HepG2 (cell line): ENCODE data around the gene MTSS2. TPM values are rescaled to one million over a fixed set of nuclear protein-coding genes. Genes with fewer than 3 reads are reported as not detected.

Experiments used
- ATAC-seq: fragments of 200-7000 bp; cut with Tn5 transposase; 3 replicates; pipeline ENCODE4 v1.9.1; 2020; ENCODE audit warnings: mild to moderate bottlenecking, moderate library complexity
- BruUV-seq: library from RNA; stranded (reverse); fragments of 400-500 nt; replicated peaks from 2 replicates; lab custom pipeline; 2021; lab: Mats Ljungman, UMichigan
- CTCF ChIA-PET: fragments of 300-600 bp; formaldehyde crosslinking; extraction: SDS; loops from one replicate; lab custom pipeline; 2021; ENCODE audit warnings: low total read pairs, inconsistent platforms, low intra/inter-chr PET ratio; lab: Yijun Ruan, JAX
- POLR2A ChIA-PET: fragments of 350-600 bp; sonication (Branson Sonifier 250); formaldehyde crosslinking; loops from one replicate; lab custom pipeline; 2020; ENCODE audit warnings: antibody characterized with exemption, inconsistent platforms; lab: Yijun Ruan, JAX
- DNase-seq: peaks from one replicate; pipeline ENCODE4 v3.0.0-alpha.2; 2015; ENCODE audit warnings: low spot score
- FAIRE-seq: peaks from 3 replicates; lab custom pipeline; 2011; peaks lifted over from hg19 to GRCh38; lab: Jason Lieb, UNC
- H2AFZ ChIP-seq: one replicate; pipeline ENCODE4 v1.6.1; 2011; ENCODE audit warnings: low read length, inconsistent platforms
- H3K27ac ChIP-seq: fragments of 300-600 bp; 3 replicates; pipeline ENCODE4 v1.8.0; 2011; ENCODE audit warnings: mixed run types, mild to moderate bottlenecking, mixed read lengths, low read length, inconsistent platforms; ENCODE audit not compliant: insufficient read depth; ENCODE audit errors: extremely low read length
- H3K27me3 ChIP-seq, 2 experiments: fragments of 200-600 bp in 1 of 2; 2 replicates in 1 of 2; 3 replicates in 1 of 2; pipeline versions ENCODE4 v1.6.0 to v1.8.0; 2011; ENCODE audit warnings: low read length in 2 of 2, mild to moderate bottlenecking in 2 of 2, moderate library complexity in 2 of 2, inconsistent platforms in 1 of 2; ENCODE audit not compliant: insufficient read depth in 2 of 2, control insufficient read depth in 1 of 2
- H3K36me3 ChIP-seq, 2 experiments: fragments of 200-600 bp in 1 of 2; replicated peaks in 1 of 2; 2 replicates in 1 of 2; 3 replicates in 1 of 2; pipeline versions ENCODE4 v1.5.1 to v1.8.0; 2011; ENCODE audit warnings: low read length in 2 of 2, inconsistent platforms in 1 of 2; ENCODE audit not compliant: insufficient read depth in 2 of 2, control insufficient read depth in 1 of 2
- H3K4me1 ChIP-seq: 2 replicates; pipeline ENCODE4 v1.5.1; 2012; ENCODE audit warnings: low read length, inconsistent platforms; ENCODE audit not compliant: insufficient read depth
- H3K4me2 ChIP-seq: 2 replicates; pipeline ENCODE4 v1.6.0; 2011; ENCODE audit warnings: low read depth, low read length, inconsistent platforms
- H3K4me3 ChIP-seq, 3 experiments: fragments of 200-600 bp in 1 of 3; sonication (generic), shearing (Covaris generic) in 1 of 3; replicated peaks in 1 of 3; 2 replicates each; pipeline ENCODE4 v1.5.1; 2011 to 2016; ENCODE audit warnings: low read length in 3 of 3, inconsistent platforms in 2 of 3, low read depth in 2 of 3, mild to moderate bottlenecking in 2 of 3, control low read depth in 1 of 3, mixed read lengths in 1 of 3; ENCODE audit not compliant: insufficient read depth in 1 of 3
- H3K79me2 ChIP-seq: one replicate; pipeline ENCODE4 v1.6.1; 2011; ENCODE audit warnings: low read length, inconsistent platforms; ENCODE audit not compliant: insufficient read depth
- H3K9ac ChIP-seq: 2 replicates; pipeline ENCODE4 v1.6.0; 2011; ENCODE audit warnings: mild to moderate bottlenecking, low read depth, low read length, inconsistent platforms; ENCODE audit not compliant: insufficient read depth
- H3K9me3 ChIP-seq: 2 replicates; pipeline ENCODE4 v1.5.1; 2012; ENCODE audit warnings: mild to moderate bottlenecking, low read length
- H4K20me1 ChIP-seq: 2 replicates; pipeline ENCODE4 v1.6.0; 2011; ENCODE audit warnings: inconsistent platforms, mild to moderate bottlenecking, low read length, moderate library complexity; ENCODE audit not compliant: insufficient read depth
- E2F5 ChIP-seq: sonication (generic); formaldehyde crosslinking; conservative IDR thresholded peaks from 2 replicates; pipeline ENCODE4 v1.4.0; 2020; ENCODE audit warnings: missing genetic modification reagents
- JARID2 ChIP-seq: sonication (generic); formaldehyde crosslinking; IDR thresholded peaks from 2 replicates; pipeline ENCODE4 v1.8.1; 2023; ENCODE audit warnings: missing genetic modification reagents, inconsistent platforms; ENCODE audit not compliant: insufficient replicate concordance
- MEIS2 ChIP-seq: sonication (generic); formaldehyde crosslinking; IDR thresholded peaks from 2 replicates; pipeline ENCODE4 v1.9.0; 2021; ENCODE audit warnings: mild to moderate bottlenecking, missing genetic modification reagents
- MLX ChIP-seq: IDR thresholded peaks from 2 replicates; pipeline ENCODE4 v1.6.1; 2016
- MTA1 ChIP-seq: sonication (generic); formaldehyde crosslinking; IDR thresholded peaks from 2 replicates; pipeline ENCODE4 v1.4.0; 2020; ENCODE audit warnings: missing genetic modification reagents, mild to moderate bottlenecking, borderline replicate concordance
- NR2F1 ChIP-seq, 2 experiments: fragments of 450-650 bp in 1 of 2; formaldehyde crosslinking in 1 of 2; IDR thresholded peaks; 2 replicates each; pipeline versions ENCODE4 v1.5.0 to v1.6.1; 2016 to 2020; ENCODE audit warnings: mild to moderate bottlenecking in 1 of 2, missing compliant biosample characterization in 1 of 2, missing genetic modification reagents in 1 of 2, moderate library complexity in 1 of 2
- POLR2AphosphoS5 ChIP-seq: IDR thresholded peaks from 2 replicates; pipeline ENCODE4 v1.6.1; 2012; ENCODE audit warnings: low read depth, low read length
- SIN3A ChIP-seq: IDR thresholded peaks from 2 replicates; pipeline ENCODE4 v1.6.1; 2011; ENCODE audit warnings: low read depth, mild to moderate bottlenecking, control low read depth, low read length, borderline replicate concordance
- SMYD3 ChIP-seq: sonication (generic); formaldehyde crosslinking; IDR thresholded peaks from 2 replicates; pipeline ENCODE4 v1.8.1; 2023; ENCODE audit warnings: mild to moderate bottlenecking, missing genetic modification reagents
- TEAD2 ChIP-seq: sonication (generic); formaldehyde crosslinking; IDR thresholded peaks from 2 replicates; pipeline ENCODE4 v1.9.0; 2021; ENCODE audit warnings: missing genetic modification reagents
- UBTF ChIP-seq: sonication (generic); formaldehyde crosslinking; IDR thresholded peaks from 2 replicates; pipeline ENCODE4 v1.4.0; 2020; ENCODE audit warnings: mild to moderate bottlenecking, missing genetic modification reagents
- ZBTB7B ChIP-seq: sonication (generic); formaldehyde crosslinking; IDR thresholded peaks from 2 replicates; pipeline ENCODE4 v1.4.0; 2020; ENCODE audit warnings: missing genetic modification reagents
- ZNF264 ChIP-seq: sonication (generic); formaldehyde crosslinking; IDR thresholded peaks from 2 replicates; pipeline ENCODE4 v1.4.0; 2020; ENCODE audit warnings: missing genetic modification reagents
- ZNF337 ChIP-seq: sonication (generic); formaldehyde crosslinking; IDR thresholded peaks from 2 replicates; pipeline ENCODE4 v1.5.1; 2020; ENCODE audit warnings: missing genetic modification reagents, low read depth, mild to moderate bottlenecking, borderline replicate concordance
- ZNF503 ChIP-seq: sonication (generic); formaldehyde crosslinking; IDR thresholded peaks from 2 replicates; pipeline ENCODE4 v1.4.0; 2020; ENCODE audit warnings: missing genetic modification reagents
- ZNF850 ChIP-seq: sonication (generic); formaldehyde crosslinking; conservative IDR thresholded peaks from 2 replicates; pipeline ENCODE4 v1.9.0; 2021; ENCODE audit warnings: mild to moderate bottlenecking, missing genetic modification reagents
- WGBS: methylation state at CpG from one replicate; pipeline ENCODE4 v1.1.6; 2017; ENCODE audit warnings: low lambda C conversion rate; 5-methylcytosine and 5-hydroxymethylcytosine counted together
- in situ Hi-C: cut with HindIII; loops from 2 replicates; pipeline ENCODE4 v1.10.0; 2017; ENCODE audit warnings: low pct_unique_long_range_greater_than_20kb; ENCODE audit not compliant: extremely low pct_ligation_motif_present
- intact Hi-C: fragments of 100-400 bp; cut with micrococcal nuclease; formaldehyde crosslinking; loops from one replicate; pipeline ENCODE4 v1.10.0; 2022; ENCODE audit not compliant: unreplicated experiment
- polyA plus RNA-seq, 8 experiments: library from polyadenylated mRNA; depleted of rRNA in 3 of 8; stranded (reverse) in 7 of 8; unstranded in 1 of 8; fragments of >200 nt; fragmentation: Illumina TruSeq in 4 of 8; extraction: Trizol in 4 of 8; gene quantifications; 2 replicates each; pipeline versions ENCODE4 v1.2.1 to v1.2.3, GENCODE V29; 2011 to 2016; ENCODE audit warnings: low read depth in 4 of 8, missing spikeins in 1 of 8, mixed read lengths in 1 of 8; ENCODE audit not compliant: insufficient read depth in 1 of 8
- total RNA-seq, 5 experiments: library from RNA; depleted of rRNA; stranded (reverse); fragments of >200 nt; fragmentation: Illumina TruSeq; extraction: Trizol; gene quantifications; 2 replicates each; pipeline ENCODE4 v1.2.3, GENCODE V29; 2016; ENCODE audit warnings: low read depth in 1 of 5

The MTSS2 gene
- total and polyA plus RNA-seq, 2 of the 13 experiments (the other 11 are each of a cell fraction or from before 2014, with no cell fraction given), result 132 to 242 TPM

- no peak for TF ChIP-seq E2F5 (CRISPR knock-in tag)
- TF ChIP-seq NR2F1 (CRISPR knock-in tag; IDR thresholded peaks at IDR 0.05), result no peak
These were observed 35.5 kb upstream of the MTSS2 start (continued) for GRCh38 chr16:70721202-70721963.

- no TSS peak for BruUV-seq
- in situ Hi-C loops (no loop called here), intact Hi-C loops (no loop called here)
- H3K27me3 ChIP-seq, result no peaks in the 10 kb centered on the region
- no peak overlapping the region for H3K4me2 ChIP-seq
- no peak overlapping the region for H3K9ac ChIP-seq
- H3K27ac ChIP-seq, result no peak overlapping the region
- H3K79me2 ChIP-seq, result peaks cover 6% of the 10 kb centered on the region
- peaks cover 4 to 15% of the 10 kb centered on the region in 2 experiments; a peak in 4 of 5 replicates for H3K36me3 ChIP-seq
- no peaks in the 10 kb centered on the region for H4K20me1 ChIP-seq
- no peak overlapping the region for H3K4me3 ChIP-seq
- DNase-seq (no peak), FAIRE-seq (no peak), ATAC-seq (no peak)
- WGBS, result 96% methylated on average over 18 of the region's 18 CpGs
- CTCF ChIA-PET, result no interaction called here
- POLR2A ChIA-PET, result interaction anchor here (1.0 to 2.4 kb wide), 3 partner anchors 9 to 26 kb away, joined by 3 to 9 read pairs (median 3); no protein-coding TSS in a partner anchor
- peaks cover 44% of the 10 kb centered on the region for H3K4me1 ChIP-seq
- H3K9me3 ChIP-seq, result no peaks in the 10 kb centered on the region
- no peak overlapping the region for H2AFZ ChIP-seq
- TF ChIP-seq JARID2 (CRISPR knock-in tag), result no peak
- TF ChIP-seq ZNF337 (CRISPR knock-in tag), result no peak
- no peak for TF ChIP-seq ZNF264
- TF ChIP-seq POLR2AphosphoS5, result no peak
- no peak for TF ChIP-seq ZBTB7B (CRISPR knock-in tag)
- no peak for TF ChIP-seq TEAD2 (CRISPR knock-in tag)
- no peak for TF ChIP-seq UBTF (CRISPR knock-in tag)
- no peak for TF ChIP-seq ZNF503 (CRISPR knock-in tag)
- no peak for TF ChIP-seq MTA1
- no peak for TF ChIP-seq MEIS2 (CRISPR knock-in tag)
- TF ChIP-seq SMYD3, result no peak
- no peak for TF ChIP-seq ZNF850 (CRISPR knock-in tag)
- no peak for TF ChIP-seq MLX (CRISPR knock-in tag)
- TF ChIP-seq SIN3A, result no peak
These were observed 34.8 kb upstream of the MTSS2 start for GRCh38 chr16:70720425-70721201.
